GM18526 (cell line): Measurements from ENCODE around the gene CD320.

Experiments used
- POLR2A ChIP-seq: IDR thresholded peaks from 3 replicates; pipeline ENCODE4 v1.6.1; 2011; ENCODE audit not compliant: insufficient read length; ENCODE audit errors: extremely low read depth

The CD320 gene

DNA sequence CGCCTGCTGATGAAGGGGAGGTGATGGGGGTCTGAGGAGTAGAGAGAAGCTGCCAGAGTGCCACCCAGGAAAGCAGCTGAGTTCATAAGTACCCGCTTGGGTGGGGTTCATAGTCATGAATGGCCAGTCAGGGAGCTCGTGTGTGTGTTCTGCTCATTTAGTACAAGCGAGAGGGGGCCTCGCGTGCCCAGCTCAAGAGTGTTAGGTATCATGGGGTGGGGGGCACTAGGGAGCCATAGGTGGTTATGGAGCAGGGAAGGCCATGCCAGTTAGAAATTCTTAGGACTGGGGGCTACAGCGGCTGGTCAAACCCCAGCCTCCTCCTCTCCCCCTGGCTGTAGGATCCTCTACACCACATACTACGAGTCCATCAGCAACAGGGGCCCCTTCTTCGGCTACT, 46.8 kb downstream of the CD320 start:
- TF ChIP-seq POLR2A = no peak

DNA sequence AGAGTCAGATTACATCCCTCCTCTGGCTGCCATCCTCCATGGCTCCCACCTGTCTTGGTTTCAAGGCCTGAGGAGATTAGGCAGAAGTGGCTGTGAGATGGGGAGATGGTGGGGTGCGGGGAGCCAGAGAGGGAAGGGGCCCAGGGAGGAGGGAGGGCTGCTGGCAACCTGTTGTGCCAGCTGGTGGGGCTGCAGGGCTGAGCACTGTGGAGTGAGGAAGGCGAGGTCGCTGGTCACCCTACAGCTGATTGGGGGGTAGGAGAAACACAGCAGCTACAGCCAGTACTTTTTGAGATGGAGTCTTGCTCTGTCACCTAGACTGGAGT, 48.3 kb downstream of the CD320 start:
- TF ChIP-seq POLR2A = no peak

GRCh38 chr19:8259142-8259921, 48.8 kb downstream of the CD320 start:
- no peak for TF ChIP-seq POLR2A

DNA sequence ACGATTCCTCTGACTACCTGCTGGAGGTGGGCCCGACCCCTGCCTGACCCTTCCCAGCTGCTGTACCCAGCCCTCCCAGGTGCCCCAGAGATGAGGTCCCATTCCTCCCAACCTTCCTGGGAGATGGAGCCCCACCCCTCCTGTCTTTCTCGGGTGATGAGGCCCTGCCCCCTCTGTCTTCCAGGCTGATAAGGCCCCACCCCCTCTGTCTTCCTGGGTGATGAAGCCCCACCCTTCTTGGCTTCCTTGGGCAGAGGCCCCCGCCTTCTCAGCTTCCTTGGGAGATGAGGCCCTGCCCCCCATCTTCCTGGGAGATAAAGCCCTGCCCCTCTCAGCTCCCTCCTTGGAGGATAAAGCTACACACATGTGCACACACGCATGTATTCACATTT, 51.1 kb downstream of the CD320 start:
- TF ChIP-seq POLR2A = no peak

- TF ChIP-seq POLR2A = no peak
These were observed 51.7 kb downstream of the CD320 start for GRCh38 chr19:8256276-8257051.

DNA sequence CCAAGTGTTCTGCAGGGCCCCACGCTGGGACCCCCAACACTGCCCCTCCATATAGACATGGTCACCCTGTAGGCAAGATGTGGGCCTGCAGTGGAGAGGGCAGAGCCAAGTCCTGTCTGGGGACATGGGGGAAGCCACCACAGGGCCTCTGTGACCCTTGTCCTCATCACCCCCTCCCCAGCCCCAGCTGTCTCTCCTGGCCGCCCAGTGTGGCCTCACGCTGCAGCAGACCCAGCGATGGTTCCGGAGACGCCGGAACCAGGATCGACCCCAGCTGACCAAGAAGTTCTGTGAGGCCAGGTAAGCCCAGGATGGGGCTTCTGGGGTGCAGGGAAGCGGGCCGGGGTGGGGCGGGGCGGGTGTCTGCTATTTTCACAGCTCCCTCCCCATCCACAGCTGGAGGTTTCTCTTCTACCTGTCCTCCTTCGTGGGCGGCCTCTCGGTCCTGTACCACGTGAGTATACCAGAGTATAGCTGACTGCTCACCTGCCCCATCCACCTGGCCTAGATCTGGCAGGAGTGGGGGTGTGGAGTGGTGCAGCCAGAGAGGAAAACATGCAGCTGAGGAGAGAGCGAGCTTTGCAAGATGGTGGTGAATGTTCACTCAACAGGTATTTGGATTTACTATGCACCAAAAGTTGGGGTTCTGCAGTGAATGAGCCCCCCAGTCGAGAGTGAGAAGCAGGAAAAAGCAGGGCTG, 52.6 kb downstream of the CD320 start:
- TF ChIP-seq POLR2A = no peak

- TF ChIP-seq POLR2A = no peak
These were observed 53.7 kb downstream of the CD320 start for GRCh38 chr19:8254286-8255001.

GRCh38 chr19:8253678-8254077, 54.5 kb downstream of the CD320 start:
- no peak for TF ChIP-seq POLR2A

- TF ChIP-seq POLR2A = no peak
These were observed 55.1 kb downstream of the CD320 start for GRCh38 chr19:8252922-8253589.
